ENCODE data around the gene COBLL1.

Gene COBLL1

GRCh38 chr2:164821338-164821737 is 20.3 kb downstream of the COBLL1 start:
- no peak for DNase-seq

GRCh38 chr2:164818149-164819136 is 23.2 kb downstream of the COBLL1 start:
- no peak for DNase-seq

- DNase-seq: no peak
These were observed 24.7 kb downstream of the COBLL1 start for GRCh38 chr2:164816900-164817299.

- no peak for DNase-seq
These were observed 25.6 kb downstream of the COBLL1 start for GRCh38 chr2:164816046-164816445.

- no peak for DNase-seq
These were observed 26.4 kb downstream of the COBLL1 start for GRCh38 chr2:164815071-164815793.

GRCh38 chr2:164813535-164813934 is 28.1 kb downstream of the COBLL1 start:
- DNase-seq: no peak

- no peak for DNase-seq
These were observed 29.2 kb downstream of the COBLL1 start for GRCh38 chr2:164812378-164812777.

GRCh38 chr2:164811819-164812218 is 29.8 kb downstream of the COBLL1 start:
- no peak for DNase-seq

GRCh38 chr2:164810843-164811242 is 30.8 kb downstream of the COBLL1 start:
- DNase-seq: no peak

- DNase-seq: no peak
These were observed 32.8 kb downstream of the COBLL1 start for GRCh38 chr2:164808776-164809175.

GRCh38 chr2:164803776-164804466 is 37.7 kb downstream of the COBLL1 start:
- DNase-seq: no peak

- no peak for DNase-seq
These were observed 39.4 kb downstream of the COBLL1 start for GRCh38 chr2:164802095-164802707.

GRCh38 chr2:164800572-164800971 is 41.1 kb downstream of the COBLL1 start:
- no peak for DNase-seq

- DNase-seq: no peak
These were observed 44.0 kb downstream of the COBLL1 start for GRCh38 chr2:164797627-164798026.

- no peak for DNase-seq
These were observed 44.6 kb downstream of the COBLL1 start for GRCh38 chr2:164796999-164797398.

GRCh38 chr2:164794432-164795231 is 47.0 kb downstream of the COBLL1 start:
- DNase-seq: no peak

- no peak for DNase-seq
These were observed 47.6 kb downstream of the COBLL1 start for GRCh38 chr2:164794016-164794415.

GRCh38 chr2:164793529-164793928 is 48.1 kb downstream of the COBLL1 start:
- DNase-seq: no peak

- DNase-seq: no peak
These were observed 49.1 kb downstream of the COBLL1 start for GRCh38 chr2:164792316-164793170.

GRCh38 chr2:164789968-164790367 is 51.7 kb downstream of the COBLL1 start:
- DNase-seq: no peak

- no peak for DNase-seq
These were observed 54.8 kb downstream of the COBLL1 start for GRCh38 chr2:164786787-164787186.
